AG09319 (cell line): ENCODE measurements around the gene SF3B2.
"Not testable (repeated sequence)": the region's sequence is repeated elsewhere in the genome, so short reads cannot be mapped to it uniquely, and the experiment has no call there.

Source experiments
- DNase-seq: peaks from one replicate; pipeline ENCODE4 v3.0.0-alpha.2; 2010; ENCODE audit warnings: low read depth; ENCODE audit errors: extremely low read depth
- TF ChIP-seq, protein P1 (sequence below): IDR thresholded peaks from 2 replicates; pipeline ENCODE4 v1.5.1; 2011; ENCODE audit warnings: low read depth, mild to moderate bottlenecking, inconsistent platforms, low read length, moderate library complexity

The SF3B2 gene

DNA sequence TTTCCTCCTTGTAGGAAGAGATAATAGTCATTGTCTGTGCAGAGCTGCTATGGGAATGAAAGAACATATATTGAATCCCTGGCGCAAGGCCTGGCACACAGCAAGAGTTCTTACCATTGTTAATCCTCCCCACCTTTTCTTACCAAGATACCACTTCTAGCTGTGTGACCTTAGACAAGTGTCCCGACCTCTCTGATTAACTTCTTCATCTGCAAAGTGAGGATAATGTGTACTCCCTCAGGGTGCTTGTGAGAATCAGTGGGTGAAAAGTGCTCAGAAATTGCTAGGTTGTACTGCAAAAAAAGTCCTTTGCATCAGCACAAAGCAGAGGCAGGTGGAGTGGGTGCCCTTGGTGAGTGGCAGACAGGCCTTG is 44.1 kb upstream of the SF3B2 start:
- no peak for DNase-seq
- TF ChIP-seq, protein P1, sequence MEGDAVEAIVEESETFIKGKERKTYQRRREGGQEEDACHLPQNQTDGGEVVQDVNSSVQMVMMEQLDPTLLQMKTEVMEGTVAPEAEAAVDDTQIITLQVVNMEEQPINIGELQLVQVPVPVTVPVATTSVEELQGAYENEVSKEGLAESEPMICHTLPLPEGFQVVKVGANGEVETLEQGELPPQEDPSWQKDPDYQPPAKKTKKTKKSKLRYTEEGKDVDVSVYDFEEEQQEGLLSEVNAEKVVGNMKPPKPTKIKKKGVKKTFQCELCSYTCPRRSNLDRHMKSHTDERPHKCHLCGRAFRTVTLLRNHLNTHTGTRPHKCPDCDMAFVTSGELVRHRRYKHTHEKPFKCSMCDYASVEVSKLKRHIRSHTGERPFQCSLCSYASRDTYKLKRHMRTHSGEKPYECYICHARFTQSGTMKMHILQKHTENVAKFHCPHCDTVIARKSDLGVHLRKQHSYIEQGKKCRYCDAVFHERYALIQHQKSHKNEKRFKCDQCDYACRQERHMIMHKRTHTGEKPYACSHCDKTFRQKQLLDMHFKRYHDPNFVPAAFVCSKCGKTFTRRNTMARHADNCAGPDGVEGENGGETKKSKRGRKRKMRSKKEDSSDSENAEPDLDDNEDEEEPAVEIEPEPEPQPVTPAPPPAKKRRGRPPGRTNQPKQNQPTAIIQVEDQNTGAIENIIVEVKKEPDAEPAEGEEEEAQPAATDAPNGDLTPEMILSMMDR = no peak

DNA sequence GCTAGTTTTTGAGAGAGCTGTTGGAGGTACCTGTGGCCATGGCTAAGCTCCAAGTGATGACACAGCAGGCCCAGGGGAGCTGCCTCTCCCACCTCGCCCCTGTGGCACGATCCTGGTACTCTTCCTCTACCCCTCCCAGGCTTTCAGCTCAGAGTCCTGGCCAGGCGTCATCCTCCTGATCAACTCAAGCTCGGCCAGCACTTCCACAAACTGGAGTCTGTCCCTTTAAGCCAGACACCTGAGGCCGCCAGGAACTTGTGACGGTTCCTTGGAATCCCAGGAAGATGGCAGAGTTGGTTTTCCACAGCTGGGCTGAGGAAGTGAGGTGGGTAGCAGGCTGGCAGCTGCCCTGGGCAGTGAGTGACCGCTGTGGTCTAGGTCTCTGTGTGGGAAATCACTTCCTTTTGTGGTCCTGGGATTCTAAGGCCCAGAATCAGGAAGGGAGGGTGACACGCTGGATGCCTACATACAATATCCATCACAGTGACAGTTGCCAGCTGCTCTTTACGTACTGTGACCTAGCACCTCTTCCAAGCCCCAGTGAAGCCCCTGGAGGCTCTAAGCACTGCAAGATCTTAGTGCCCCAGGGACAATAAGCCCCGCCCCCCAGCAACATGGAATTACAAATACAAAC is 43.6 kb upstream of the SF3B2 start:
- no peak for DNase-seq
- TF ChIP-seq, protein P1 = no peak

DNA sequence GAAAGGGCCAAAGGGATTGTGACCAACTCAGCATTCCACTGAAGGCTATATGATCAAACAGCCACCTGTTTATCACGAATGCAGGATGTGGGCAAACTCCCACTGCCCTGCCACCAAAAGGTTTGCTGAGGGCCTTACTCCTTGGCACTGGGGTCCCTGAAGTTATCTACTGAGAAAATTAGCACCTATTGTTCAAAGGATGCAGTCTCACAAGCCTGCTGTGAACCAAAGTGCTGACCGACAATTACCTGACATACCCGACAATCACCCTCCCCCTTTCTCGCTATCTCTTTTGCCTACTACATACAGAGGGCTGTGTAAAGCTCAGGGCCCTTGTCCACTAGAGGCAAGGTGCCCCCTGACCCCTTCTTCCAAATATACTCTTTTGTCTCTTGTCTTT is 42.1 kb upstream of the SF3B2 start:
- DNase-seq = not testable (repeated sequence)

DNA sequence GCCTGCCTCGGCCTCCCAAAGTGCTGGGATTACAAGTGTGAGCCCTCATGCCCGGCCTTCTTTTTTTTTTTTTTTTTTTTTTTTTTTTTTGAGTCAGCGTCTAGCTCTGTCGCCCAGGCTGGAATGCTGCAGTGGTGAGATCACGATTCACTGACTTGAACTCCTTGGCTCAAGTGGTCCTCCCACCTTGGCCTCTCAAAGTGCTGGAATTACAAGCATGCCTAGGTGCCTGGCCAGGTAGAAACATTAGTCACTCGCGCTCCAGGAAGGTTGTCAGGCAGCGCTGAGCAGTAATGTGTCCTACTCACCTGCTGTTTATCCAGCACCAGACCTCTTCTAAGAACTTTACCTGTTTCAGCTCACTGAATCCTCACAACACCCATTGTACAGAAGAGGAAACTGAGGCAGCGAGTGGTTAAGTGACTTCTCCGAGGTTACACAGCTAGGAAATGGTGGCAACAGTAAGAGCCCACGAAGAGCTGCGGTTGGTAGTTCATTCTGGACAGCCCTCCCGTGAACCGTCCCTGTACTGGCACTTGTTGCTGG is 40.9 kb upstream of the SF3B2 start:
- TF ChIP-seq, protein P1 = no peak
- no peak for DNase-seq

DNA sequence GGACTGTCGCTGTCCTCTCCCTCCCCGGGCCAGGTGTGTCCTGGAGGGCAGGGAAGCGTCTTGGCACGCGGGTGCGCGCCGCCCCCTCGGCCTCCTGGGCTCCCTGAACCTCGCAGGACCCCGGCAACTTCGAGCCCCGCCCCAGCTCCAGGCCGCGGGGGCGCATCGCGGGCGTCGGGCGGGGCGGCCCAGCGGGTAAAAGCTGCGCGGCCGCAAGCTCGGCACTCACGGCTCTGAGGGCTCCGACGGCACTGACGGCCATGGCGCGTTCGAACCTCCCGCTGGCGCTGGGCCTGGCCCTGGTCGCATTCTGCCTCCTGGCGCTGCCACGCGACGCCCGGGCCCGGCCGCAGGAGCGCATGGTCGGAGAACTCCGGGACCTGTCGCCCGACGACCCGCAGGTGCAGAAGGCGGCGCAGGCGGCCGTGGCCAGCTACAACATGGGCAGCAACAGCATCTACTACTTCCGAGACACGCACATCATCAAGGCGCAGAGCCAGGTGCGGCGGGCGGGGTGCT is 40.3 kb upstream of the SF3B2 start, which contains the start of gene CST6:
Gene CST6, plus strand, starts transcription at position 224 of the 519 bp plus-strand sequence. Its CDS starts 37 bp downstream, at position 261.
- no peak for DNase-seq
- TF ChIP-seq, protein P1 = no peak

DNA sequence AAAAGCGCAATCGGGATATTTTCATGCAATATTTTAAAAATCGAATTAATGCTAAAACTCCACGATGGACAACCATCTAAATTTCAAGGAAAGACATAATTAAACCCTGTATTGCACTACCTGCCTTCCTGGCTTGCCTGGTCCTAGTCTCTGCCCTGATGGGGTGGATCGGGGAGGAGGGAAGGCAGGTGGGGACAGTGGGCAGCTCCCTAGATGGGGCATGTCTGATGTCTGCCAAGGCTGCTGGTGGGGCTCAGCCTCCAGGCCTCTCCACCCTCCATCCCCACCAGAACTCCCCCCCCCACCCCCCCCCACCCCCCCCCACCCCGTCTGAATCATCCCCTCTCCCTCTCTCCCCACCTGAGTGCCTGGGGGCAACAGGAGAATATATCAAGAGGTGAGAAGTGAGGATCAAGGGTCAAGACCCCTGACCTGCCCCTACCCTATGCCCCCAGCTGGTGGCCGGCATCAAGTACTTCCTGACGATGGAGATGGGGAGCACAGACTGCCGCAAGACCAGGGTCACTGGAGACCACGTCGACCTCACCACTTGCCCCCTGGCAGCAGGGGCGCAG is 39.7 kb upstream of the SF3B2 start:
- no peak for DNase-seq
- TF ChIP-seq, protein P1 = no peak

DNA sequence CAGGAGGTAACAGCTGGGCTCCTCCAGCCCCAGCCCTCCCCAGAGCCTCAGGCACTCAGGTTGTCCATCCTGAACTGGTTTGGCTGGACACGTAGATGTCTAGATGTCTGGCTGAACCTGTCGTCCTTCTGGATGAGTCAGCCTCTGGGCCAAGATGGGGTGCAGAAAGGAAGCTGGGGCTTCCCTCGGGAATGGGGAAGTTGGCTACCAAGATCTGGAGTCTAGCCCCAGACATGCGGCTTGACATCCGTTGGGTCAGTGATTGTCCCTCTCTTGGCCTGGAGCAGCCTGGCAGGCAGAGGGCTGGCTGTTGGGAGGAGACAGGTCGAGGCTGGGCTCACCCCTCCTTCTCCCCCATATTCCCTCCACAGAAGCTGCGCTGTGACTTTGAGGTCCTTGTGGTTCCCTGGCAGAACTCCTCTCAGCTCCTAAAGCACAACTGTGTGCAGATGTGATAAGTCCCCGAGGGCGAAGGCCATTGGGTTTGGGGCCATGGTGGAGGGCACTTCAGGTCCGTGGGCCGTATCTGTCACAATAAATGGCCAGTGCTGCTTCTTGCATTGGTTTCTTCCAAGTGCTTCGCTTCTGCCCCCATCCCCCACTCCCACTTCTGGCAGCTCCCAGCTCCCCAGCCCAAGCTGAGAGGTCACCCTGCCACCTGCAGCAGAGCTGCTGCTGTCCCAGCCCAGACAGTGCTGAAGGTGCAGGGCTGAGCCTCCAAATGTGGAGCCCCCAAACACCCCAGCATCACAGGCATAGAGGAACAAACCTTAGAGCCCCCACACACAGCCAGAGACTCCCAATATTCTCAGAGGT is 39.0 kb upstream of the SF3B2 start:
- TF ChIP-seq, protein P1 = no peak
- no peak for DNase-seq
